Endothelial cell (in vitro differentiated cells): Measurements from ENCODE around the gene PARD3B. TPM values are rescaled to one million over a fixed set of nuclear protein-coding genes. Genes with fewer than 3 reads are reported as not detected.

Experiments
- DNase-seq: peaks from one replicate; pipeline ENCODE4 v3.0.0; 2021; ENCODE audit warnings: low spot score
- H3K27ac Mint-ChIP-seq: one replicate; pipeline ENCODE4 v1.8.0; 2021; ENCODE audit warnings: mixed read lengths, inconsistent platforms; ENCODE audit not compliant: unreplicated experiment
- H3K27me3 Mint-ChIP-seq: one replicate; pipeline ENCODE4 v1.8.0; 2021; ENCODE audit warnings: mild to moderate bottlenecking, moderate library complexity, mixed read lengths, inconsistent platforms; ENCODE audit not compliant: unreplicated experiment
- H3K36me3 Mint-ChIP-seq: one replicate; pipeline ENCODE4 v1.8.0; 2021; ENCODE audit warnings: mild to moderate bottlenecking, low read depth, mixed read lengths, inconsistent platforms; ENCODE audit not compliant: unreplicated experiment
- H3K4me1 Mint-ChIP-seq: one replicate; pipeline ENCODE4 v1.8.0; 2021; ENCODE audit warnings: mild to moderate bottlenecking, mixed read lengths, inconsistent platforms; ENCODE audit not compliant: unreplicated experiment
- H3K4me3 Mint-ChIP-seq: one replicate; pipeline ENCODE4 v1.8.0; 2021; ENCODE audit warnings: mild to moderate bottlenecking, mixed read lengths, inconsistent platforms; ENCODE audit not compliant: unreplicated experiment
- H3K9me3 Mint-ChIP-seq: one replicate; pipeline ENCODE4 v1.8.0; 2021; ENCODE audit warnings: mixed read lengths, inconsistent platforms; ENCODE audit not compliant: unreplicated experiment
- total RNA-seq: library from RNA; stranded (reverse); fragmentation: NEBNext Ultra II Directional; extraction: Animal tissue kit (Norgen Biotek cat#: 25700); gene quantifications from one replicate; pipeline ENCODE4 v1.2.1, GENCODE V29; 2021; ENCODE audit not compliant: unreplicated experiment
- TF ChIP-seq, protein P1 (sequence below): fragments of 200-600 bp; sonication (generic); IDR thresholded peaks from one replicate; pipeline ENCODE4 v1.5.0; 2021; ENCODE audit warnings: antibody characterized with exemption; ENCODE audit not compliant: unreplicated experiment

The PARD3B gene
- total RNA-seq, 1 donor from 2014 or later = 17.4 TPM

DNA sequence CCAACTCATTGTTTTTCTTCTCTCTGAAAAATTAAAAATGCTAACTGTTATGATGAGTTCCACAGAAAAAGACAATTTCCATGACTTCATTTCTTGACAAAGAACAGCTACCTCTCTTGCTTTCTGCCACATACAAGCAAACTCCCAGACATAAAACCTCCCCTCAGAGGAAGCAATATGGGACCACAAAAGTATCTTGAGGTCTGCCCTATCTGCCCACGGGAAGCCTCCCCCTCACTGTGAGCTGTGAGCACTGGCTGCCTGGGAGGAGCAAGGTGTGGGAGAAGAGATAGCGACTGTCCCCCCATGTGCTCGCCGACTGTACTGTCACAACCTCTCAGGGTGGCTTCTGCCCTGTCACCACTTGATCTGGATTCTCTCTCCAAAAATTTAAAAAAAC lies 1067.4 kb downstream of the PARD3B start:
- H3K4me1 Mint-ChIP-seq = peaks cover 8% of the 10 kb centered on the region
- no peaks in the 10 kb centered on the region for H3K9me3 Mint-ChIP-seq
- no peak overlapping the region for H3K27ac Mint-ChIP-seq
- H3K27me3 Mint-ChIP-seq = peaks cover 3% of the 10 kb centered on the region
- DNase-seq = no peak
- H3K4me3 Mint-ChIP-seq = no peak overlapping the region
- no peaks in the 10 kb centered on the region for H3K36me3 Mint-ChIP-seq
- TF ChIP-seq, protein P1, sequence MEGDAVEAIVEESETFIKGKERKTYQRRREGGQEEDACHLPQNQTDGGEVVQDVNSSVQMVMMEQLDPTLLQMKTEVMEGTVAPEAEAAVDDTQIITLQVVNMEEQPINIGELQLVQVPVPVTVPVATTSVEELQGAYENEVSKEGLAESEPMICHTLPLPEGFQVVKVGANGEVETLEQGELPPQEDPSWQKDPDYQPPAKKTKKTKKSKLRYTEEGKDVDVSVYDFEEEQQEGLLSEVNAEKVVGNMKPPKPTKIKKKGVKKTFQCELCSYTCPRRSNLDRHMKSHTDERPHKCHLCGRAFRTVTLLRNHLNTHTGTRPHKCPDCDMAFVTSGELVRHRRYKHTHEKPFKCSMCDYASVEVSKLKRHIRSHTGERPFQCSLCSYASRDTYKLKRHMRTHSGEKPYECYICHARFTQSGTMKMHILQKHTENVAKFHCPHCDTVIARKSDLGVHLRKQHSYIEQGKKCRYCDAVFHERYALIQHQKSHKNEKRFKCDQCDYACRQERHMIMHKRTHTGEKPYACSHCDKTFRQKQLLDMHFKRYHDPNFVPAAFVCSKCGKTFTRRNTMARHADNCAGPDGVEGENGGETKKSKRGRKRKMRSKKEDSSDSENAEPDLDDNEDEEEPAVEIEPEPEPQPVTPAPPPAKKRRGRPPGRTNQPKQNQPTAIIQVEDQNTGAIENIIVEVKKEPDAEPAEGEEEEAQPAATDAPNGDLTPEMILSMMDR = no peak

DNA sequence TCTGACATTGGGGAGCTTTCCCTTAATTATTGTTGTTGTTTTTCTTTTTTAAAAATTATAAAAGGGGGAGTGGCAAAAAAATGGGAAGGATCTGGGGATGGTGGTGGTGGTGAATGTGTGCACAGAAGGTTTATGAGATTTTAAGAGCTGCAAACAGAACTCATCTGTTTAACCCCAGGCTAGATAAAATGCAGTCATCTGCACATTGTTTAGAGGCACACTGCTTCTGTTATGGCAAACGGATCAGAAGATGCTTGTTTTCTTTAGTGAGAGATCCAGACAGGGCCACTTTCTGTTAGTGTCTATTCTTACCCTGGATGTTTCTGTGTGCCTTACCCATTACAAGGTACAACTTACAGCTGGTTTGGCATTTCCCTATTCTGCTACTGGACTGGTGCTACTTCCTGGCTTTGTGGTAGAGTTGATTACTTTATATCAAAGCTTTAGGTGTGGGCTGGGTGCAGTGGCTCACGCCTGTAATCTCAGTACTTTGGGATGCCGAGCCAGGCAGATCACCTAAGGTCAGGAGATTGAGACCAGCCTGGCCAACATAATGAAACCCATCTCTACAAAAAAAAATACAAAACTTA lies 1068.8 kb downstream of the PARD3B start:
- DNase-seq = no peak
- Mint-ChIP-seq H3K9me3 (no peaks in the 10 kb centered on the region), H3K36me3 (no peaks in the 10 kb centered on the region), H3K27ac (no peak overlapping the region), H3K4me1 (peaks cover 8% of the 10 kb centered on the region), H3K27me3 (peaks cover 1% of the 10 kb centered on the region), H3K4me3 (no peak overlapping the region)
- TF ChIP-seq, protein P1 = no peak

DNA sequence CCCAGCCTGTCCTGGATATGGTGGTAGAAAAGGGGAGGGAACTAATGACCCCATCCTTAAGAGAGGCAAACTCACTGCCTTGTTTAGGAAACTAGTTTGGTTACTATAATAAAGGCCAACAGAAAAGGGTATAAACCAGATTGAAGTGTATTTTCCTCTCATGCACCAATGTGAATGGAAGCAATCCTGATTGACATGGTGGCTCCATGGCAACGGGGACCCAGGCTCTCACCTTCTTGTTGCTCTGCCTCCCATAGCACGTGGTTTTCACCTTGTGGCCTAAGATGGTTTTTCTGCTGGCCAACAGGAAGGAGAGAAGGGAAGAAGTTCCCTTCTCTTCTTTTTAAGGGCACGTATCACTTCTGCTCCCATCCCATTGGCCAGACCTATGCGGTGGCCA lies 1069.7 kb downstream of the PARD3B start:
- no peaks in the 10 kb centered on the region for H3K9me3 Mint-ChIP-seq
- TF ChIP-seq, protein P1 = no peak
- H3K4me1 Mint-ChIP-seq = peaks cover 8% of the 10 kb centered on the region
- H3K27ac Mint-ChIP-seq = no peak overlapping the region
- H3K4me3 Mint-ChIP-seq = no peak overlapping the region
- no peak for DNase-seq
- peaks cover 1% of the 10 kb centered on the region for H3K27me3 Mint-ChIP-seq
- H3K36me3 Mint-ChIP-seq = no peaks in the 10 kb centered on the region

DNA sequence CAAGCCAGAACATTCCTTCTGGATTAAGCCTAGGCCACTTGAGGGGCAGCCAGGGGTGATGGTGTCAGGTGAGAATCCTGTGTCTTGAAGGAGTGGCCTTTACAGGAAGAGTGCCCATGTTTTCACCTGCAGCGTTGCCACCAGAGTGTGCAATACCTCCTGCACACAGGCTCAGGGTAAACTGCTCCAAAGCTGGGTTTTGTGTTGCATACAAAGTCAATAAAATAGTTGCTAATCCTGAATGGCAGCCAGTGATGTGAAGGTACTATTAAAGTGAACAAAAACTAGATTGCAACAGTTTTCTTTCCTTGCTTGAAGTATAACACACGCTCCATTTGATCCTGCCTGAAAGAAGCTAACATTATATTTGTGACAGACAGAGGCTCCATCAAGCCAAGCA lies 1072.6 kb downstream of the PARD3B start:
- Mint-ChIP-seq H3K36me3 (peaks cover 6% of the 10 kb centered on the region), H3K9me3 (no peaks in the 10 kb centered on the region), H3K27ac (no peak overlapping the region), H3K4me1 (peaks cover 5% of the 10 kb centered on the region), H3K4me3 (no peak overlapping the region), H3K27me3 (peaks cover 1% of the 10 kb centered on the region)
- TF ChIP-seq, protein P1 = no peak
- no peak for DNase-seq

DNA sequence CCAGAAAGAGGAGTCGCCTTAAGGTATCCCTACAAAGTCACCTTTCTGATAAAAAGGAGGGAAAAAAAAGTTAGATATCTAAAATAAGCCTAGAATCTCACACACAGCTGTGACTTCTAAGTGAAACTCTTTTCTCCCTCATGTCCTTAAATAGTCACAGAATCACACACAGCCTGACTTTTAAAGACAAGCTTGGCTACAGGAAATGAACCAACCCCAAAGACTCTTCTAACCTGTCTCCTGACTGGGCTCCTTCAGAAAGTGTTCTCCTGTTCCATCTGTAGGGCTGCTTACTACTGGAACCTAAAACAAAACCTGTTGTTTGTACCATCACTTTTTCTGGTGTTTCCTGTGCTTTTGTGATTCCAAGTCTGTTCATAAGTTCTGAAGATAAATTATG lies 1074.3 kb downstream of the PARD3B start:
- TF ChIP-seq, protein P1 = no peak
- no peak for DNase-seq
- peaks cover 1% of the 10 kb centered on the region for H3K27me3 Mint-ChIP-seq
- no peaks in the 10 kb centered on the region for H3K9me3 Mint-ChIP-seq
- H3K4me1 Mint-ChIP-seq = no peaks in the 10 kb centered on the region
- H3K36me3 Mint-ChIP-seq = peaks cover 6% of the 10 kb centered on the region
- H3K4me3 Mint-ChIP-seq = no peak overlapping the region
- H3K27ac Mint-ChIP-seq = no peak overlapping the region
